ENCODE results near the gene ODC1.

ODC1 gene

GRCh38 chr2:10413503-10413902, 34.6 kb downstream of the ODC1 start:
- no peak for DNase-seq

- DNase-seq, result no peak
Measured at GRCh38 chr2:10412380-10412779, 35.7 kb downstream of the ODC1 start.

DNA sequence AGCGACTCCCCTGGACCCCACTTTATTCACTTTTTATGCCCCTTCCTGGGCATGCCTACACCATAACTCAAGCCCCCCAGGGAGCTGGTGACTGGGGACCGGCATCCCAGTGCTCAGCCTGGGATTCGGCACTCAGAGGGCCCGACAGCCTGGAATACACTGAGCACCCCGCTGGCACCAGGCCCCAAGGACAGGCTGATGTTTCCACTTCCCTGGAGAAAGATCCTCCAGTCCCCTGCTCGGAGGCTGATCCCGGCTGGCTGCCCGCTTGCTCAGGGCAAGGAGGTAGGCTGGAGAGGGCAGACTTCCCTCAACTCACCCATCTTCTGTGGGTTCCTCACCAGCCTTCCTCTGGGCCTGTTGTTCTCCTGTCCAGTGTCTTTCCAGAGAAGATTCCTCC, 36.6 kb downstream of the ODC1 start:
- DNase-seq, result no peak

GRCh38 chr2:10410823-10411437, 37.2 kb downstream of the ODC1 start:
- DNase-seq, result no peak

DNA sequence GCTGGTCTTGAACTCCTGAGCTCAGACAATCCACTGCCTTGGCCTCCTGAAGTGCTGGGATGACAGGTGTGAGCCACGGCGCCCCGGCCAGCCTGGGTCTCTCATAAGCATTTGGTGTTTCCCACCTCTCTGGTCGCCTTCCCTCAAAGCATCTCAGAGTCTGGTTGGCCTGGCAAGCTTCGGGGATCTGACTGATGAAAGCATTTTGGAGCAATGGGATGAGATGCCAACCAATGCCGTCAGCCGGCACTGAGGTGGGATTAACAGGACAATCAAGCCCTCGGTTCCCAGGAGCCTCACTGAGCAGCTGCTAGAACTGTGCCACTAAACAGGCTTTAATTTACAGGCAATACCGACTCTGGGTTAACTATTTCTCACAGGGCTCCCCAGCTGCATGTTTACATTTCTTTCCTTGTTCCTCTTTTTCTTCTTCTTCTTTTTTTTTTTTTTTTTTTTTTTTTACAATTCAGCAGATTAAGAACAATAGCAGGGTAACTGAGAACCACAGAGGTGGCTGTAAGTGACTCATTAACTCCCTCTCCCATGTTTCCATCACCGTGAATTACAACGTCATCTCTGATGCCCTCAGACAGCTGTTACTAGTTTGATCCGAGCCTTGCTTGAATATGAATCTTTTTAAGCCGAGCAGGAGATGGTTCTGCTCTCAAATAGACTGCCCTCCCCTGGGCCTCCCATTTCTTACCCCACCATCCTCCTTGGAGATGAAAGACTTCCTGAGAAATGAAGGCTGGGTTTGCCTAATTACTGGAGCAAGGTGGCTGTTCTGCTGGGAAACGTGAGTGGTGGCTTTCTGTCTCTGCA, 37.9 kb downstream of the ODC1 start:
- DNase-seq, result no peak

GRCh38 chr2:10408649-10409579, 39.2 kb downstream of the ODC1 start:
- DNase-seq, result peak; percentile 96

DNA sequence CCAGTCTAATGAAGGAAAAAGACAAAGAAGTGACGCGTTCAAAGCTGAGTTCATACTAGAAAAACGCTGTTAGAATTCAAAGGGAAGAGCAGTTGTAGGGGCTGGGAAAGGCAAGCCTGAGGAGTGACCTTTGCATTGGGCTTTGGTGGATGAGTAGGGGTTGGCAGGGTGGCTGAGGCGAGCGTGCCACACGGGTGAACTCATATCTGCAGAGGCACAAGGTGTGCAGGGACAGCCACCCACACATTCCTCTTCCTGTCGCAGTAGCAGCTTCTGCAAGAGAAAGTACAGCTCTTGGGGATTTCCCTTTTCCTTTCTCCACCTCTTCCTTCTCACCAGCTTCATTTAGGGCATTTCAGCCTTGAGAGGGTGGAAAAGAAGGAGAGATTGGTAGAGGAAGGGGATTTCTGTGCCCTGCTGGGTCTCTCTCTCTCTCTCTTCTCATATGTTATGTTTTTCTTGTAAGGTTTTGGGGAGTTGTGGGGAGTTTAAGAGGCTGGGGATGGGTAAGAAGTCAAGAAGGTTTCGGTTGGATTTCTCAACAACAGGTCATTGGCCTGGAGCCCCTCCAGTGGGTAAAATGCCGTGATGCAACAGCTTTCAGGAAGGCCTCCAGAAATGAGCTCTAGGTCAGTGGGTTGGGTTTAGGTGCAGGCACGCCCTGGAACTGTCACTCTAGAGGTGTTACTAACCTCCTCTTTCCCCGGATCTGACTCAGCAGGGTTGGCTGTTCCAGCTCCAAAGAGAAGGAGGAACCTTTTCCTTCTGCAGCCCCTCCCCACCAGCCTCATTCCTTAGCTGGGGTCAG, 40.1 kb downstream of the ODC1 start:
- peak; percentile 84 for DNase-seq

- no peak for DNase-seq
Measured at GRCh38 chr2:10407432-10407831, 40.7 kb downstream of the ODC1 start.

GRCh38 chr2:10406491-10407188, 41.5 kb downstream of the ODC1 start:
- DNase-seq, result no peak

GRCh38 chr2:10406016-10406415, 42.1 kb downstream of the ODC1 start:
- no peak for DNase-seq

DNA sequence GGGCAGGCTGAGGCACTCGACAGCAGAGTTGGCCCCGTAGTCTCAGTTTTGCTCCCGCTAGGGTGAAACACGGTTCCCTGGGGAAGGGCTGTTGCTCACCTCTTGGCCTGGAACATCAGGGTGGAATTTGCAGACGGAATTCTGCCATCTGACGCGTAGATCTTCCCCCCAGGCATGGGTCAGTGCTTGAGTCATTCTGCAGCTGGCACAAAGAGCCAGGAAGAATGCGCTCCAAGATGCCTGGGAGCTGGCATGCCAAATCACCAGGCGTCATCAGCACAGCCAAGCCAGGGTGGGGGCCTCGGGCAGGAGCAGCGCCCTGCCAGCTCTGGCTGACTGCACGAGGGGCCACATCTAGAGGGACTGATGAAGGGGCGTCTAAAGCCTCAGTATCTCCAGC, 42.7 kb downstream of the ODC1 start:
- no peak for DNase-seq

DNA sequence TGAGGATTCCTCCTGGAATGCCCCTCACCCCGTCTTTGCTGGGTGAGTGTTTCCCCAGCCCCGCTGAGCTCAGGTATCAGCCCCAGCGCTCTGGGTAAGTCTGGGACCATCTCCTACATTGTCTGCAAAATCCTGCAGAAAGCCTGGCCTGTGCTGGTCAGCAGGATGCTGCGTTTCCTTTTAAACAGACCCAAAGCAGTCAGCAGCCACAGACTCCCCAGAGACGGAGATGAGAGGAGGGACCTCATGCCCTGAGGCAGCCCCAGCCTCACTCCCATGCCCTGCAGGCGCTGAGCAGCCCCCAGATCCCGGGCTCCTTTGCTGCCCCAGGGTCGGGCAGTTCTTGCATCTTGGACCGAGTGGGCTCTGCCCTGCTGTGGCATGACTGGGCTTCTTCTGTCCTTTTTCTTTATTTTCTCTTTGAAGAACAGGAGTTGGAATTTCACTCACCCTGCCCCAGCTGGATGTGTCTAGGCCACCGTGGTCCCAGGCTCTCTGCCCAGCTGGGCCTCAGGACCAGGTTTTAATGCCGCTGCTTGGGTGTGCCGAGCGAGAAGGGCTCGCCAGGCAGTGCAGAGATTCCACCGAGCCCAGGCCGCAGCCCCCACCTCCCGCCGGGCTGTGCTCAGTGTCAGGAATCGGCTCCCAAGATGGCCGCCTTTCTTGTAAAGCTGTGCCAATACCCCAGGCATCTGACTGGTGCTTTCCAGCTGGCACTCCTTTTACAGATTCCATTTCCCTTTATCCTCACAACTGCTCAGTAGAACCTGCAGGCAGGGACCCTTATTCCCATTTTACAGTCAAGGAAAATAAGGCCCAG, 43.6 kb downstream of the ODC1 start:
- DNase-seq, result no peak

DNA sequence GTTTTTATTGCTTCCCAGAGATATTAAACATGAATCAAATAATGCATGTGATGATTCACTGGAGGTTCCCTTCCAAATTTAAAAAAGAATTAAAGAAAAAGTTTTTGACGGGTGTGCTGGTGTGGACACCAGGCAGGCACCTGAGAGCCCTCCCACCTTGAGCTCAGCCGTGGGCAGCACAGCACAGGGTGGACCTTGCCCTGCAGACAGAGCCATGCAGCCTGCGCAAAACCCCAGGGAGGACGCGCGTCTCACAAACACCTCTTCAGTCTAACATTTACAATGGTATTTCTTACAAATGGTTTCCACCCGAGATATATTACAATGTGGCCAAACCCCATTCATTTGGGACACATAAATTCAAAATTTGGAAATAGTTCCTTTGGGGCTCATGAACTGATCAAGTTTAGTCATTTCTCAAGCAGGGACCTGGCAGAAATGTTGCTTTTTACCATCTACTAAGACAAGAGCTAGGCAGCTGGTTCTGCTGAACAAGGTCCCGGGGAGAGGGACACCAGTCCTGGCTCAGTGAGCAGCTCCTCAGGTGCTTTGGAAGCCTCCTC, 45.4 kb downstream of the ODC1 start:
- no peak for DNase-seq

- no peak for DNase-seq
Measured at GRCh38 chr2:10402062-10402585, 46.0 kb downstream of the ODC1 start.

DNA sequence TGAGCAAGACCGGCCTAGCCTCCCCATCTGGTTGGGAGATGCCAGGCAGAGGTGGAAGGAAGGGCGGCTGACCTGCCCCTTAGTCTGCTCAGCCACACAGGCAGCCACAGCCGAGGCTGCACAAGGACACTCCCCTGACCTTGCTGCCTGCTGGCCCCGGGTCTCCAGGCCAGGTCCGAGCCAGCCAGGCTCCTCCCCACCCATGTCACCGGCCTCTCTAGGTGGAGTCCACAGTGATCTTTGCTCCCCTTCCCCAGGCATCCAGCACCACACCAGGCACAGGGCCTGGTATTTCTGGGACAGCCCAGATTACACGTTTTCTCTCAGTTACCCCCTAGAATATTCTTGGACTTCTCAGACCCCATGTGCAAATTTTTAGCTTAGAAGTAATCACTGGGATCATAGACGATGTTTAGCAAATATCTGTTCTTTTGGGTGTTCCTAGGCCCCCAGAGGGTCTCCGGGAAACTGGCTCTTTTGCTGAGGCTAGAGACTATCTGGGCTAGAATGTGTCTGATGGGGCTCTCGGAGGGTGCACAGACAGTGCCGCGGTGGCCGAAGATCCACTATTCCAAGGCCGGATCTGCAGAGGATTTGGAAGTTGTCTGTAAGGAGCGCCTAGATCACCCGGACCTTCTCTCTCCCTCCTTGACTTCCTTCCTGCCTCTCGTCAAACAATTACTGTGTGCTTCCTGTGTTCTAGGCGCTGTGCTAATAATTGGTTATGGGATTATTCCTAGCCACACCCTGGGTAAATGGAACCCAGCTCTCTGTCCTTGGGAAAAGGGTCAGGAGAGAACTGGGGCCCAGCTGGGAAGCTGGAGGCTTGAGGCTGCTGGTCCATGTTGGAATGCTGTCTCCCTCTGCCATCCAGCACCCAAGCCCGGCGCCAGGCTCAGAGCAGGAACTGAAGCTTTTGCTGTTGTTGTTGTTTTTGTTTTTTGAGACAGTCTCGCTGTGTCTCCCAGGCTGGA, 46.9 kb downstream of the ODC1 start:
- DNase-seq, result no peak

GRCh38 chr2:10400568-10400977, 47.6 kb downstream of the ODC1 start:
- DNase-seq, result no peak

DNA sequence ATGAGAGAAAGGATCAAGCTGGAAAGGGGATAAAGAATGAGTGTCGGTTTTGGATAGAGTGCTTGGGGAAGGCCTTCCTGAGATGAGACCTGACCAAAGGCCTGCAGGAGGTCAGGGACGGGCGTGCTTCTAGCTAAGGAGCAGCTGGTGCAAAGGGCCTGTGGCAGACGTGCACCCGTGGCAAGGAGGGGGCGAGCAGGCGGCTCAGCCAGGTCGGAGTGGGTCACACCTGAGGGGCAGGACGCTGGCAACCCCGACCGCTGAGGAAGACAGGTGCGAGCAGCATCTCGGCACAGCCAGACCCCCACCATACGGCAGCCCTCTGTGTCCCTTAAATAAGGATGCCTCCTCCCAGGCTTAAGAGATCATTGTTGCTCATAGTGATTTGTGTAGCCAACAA, 48.1 kb downstream of the ODC1 start:
- DNase-seq, result no peak

GRCh38 chr2:10399358-10399757, 48.8 kb downstream of the ODC1 start:
- DNase-seq, result no peak

DNA sequence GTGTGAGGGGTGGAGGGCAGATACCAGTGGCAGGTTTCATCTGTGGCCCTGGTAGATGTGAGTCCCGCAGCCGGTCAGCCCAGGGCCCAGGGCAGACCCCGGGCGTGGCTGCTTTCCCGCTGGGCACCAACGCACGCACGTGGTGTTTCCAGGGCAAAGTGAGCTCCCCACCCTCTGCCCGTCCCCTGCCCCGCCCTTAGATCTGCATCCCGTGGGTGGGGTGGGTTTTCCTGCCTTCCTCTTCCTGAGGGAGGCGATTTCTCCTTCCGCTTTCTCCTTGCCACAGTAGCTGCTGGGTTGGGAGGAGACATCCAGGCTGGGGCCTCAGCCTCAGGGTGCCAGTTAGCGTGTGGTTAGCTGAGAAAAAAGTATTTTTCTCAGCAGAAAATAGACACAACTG, 49.6 kb downstream of the ODC1 start:
- DNase-seq, result no peak
